Fibroblast of skin of back (primary cell): ENCODE data around the gene TMEM30B.

Experiments used
- DNase-seq: peaks from one replicate; pipeline ENCODE4 v3.0.0-alpha.2; 2013

Gene TMEM30B

DNA sequence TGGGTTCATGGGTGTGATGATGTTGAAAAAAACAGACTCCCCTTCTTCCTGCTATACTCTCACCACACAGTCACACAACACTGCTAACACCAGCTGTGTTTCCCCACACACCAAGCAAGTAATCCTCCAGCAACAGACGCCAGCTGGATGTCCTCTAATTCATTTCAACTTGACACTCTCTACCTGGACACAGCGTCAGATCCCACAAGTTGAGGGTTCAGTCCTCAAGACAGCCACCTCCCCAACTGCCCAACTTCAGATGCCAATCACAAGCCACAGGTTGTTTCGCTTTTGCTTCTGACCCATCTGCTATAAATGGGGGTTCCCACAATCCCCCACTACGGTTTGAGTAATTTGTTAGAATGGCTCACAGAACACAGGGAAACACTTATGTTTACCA lies 49.3 kb downstream of the TMEM30B start:
- DNase-seq = no peak

DNA sequence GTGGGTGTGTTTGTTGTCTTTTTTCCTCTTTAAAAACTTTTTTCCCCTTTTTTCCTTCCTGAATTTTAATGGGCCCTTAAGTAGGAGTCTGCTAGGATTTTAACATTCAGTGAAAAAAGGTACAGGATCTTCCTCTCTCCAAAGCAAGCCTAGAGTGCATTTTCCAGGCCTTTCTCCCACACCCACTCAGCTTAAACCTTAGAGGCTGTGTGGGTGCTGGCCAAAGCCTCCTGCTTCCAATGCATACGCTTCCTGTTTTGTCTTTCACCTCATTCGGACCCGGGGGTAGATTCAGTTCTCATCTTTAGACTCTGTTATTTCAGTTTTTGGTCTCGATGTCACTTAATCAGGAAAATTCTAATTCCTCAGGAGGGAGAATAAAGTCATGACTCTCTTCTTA lies 51.2 kb downstream of the TMEM30B start:
- no peak for DNase-seq

DNA sequence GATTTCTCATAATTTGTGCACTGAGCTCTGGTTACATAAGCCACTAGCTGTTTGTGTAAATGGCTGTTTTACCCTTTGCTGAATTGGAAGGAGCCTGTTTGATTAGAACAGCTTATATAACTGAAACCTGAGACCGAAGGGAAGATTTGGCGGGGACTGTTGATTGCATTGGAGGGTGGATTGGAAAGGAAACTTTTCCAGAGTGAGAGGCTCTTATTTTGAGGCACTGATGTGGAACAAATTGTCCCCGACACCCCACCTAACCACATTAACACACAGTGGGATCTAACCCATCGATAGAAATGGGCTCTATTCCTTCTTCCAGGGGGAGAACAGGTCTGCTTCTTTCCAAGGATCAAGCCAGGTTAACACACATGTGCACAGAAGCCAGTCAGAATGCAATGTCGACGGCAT lies 51.7 kb downstream of the TMEM30B start:
- no peak for DNase-seq

DNA sequence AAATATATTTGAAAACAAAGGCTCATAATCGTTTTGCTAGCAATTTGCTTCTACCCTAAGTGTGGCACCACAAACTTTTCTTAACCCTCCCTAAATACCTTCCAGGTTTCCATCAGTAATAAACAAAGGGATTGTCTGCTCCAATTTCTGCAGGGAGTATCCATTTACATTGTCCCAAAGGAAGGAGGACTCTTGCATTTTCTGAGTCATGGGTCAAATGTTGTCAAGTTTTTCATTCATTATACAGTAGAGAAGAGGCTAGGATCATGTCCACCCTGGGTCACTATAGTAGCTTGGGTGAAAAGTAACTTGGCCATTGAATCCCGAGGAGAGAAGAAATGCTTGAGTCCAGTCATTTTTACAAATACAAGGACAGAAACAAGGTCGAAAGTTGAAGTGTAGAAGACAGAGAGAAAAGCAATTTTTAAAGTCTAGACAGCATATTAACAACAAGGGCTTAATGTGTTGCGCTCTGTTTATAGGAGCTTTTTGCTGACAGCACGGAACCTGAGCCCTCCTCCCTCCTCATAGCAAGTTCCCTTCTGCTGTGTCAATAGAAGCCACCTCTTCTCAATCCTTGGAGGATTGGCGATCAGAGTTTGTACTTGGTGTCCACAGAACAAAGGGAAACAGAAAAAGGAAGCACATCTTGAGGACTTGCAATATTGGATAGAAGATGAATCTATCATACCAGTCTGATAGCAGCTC lies 53.1 kb downstream of the TMEM30B start:
- no peak for DNase-seq
